ENCODE results near the gene PHF21B. TPM values are rescaled to one million over a fixed set of nuclear protein-coding genes. Genes with fewer than 3 reads are reported as not detected.

PHF21B gene
- total RNA-seq, 1 experiment from 2014 or later: 4.5 TPM

- in situ Hi-C loops (cut with HindIII; ENCODE audit: low pct_unique_long_range_greater_than_20kb, low sequenced_read_pairs) (no loop called here), intact Hi-C loops (cut with micrococcal nuclease; ENCODE audit: unreplicated experiment) (no loop called here)
- DNase-seq (ENCODE audit: low read depth, low spot score) (no peak), ATAC-seq (no peak)
- no peak overlapping the region for H3K27ac ChIP-seq (ENCODE audit: low read length)
- no peaks in the 10 kb centered on the region for H3K36me3 ChIP-seq (ENCODE audit: control insufficient read depth, insufficient read depth, low read length)
- H3K27me3 ChIP-seq (ENCODE audit: control insufficient read depth, insufficient read depth, low read length): no peaks in the 10 kb centered on the region
- TF ChIP-seq TCF7L2 (IDR thresholded peaks at IDR 0.05; ENCODE audit: low read depth, low read length): no peak
- no peak for TF ChIP-seq POLR2AphosphoS5 (IDR thresholded peaks at IDR 0.05; ENCODE audit: low read depth, low read length)
- no peak for TF ChIP-seq SIN3A (IDR thresholded peaks at IDR 0.05; ENCODE audit: borderline replicate concordance, insufficient read depth, low read depth, low read length)
- TF ChIP-seq, protein P1, sequence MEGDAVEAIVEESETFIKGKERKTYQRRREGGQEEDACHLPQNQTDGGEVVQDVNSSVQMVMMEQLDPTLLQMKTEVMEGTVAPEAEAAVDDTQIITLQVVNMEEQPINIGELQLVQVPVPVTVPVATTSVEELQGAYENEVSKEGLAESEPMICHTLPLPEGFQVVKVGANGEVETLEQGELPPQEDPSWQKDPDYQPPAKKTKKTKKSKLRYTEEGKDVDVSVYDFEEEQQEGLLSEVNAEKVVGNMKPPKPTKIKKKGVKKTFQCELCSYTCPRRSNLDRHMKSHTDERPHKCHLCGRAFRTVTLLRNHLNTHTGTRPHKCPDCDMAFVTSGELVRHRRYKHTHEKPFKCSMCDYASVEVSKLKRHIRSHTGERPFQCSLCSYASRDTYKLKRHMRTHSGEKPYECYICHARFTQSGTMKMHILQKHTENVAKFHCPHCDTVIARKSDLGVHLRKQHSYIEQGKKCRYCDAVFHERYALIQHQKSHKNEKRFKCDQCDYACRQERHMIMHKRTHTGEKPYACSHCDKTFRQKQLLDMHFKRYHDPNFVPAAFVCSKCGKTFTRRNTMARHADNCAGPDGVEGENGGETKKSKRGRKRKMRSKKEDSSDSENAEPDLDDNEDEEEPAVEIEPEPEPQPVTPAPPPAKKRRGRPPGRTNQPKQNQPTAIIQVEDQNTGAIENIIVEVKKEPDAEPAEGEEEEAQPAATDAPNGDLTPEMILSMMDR (IDR thresholded peaks at IDR 0.05): no peak
- TF ChIP-seq, protein P2, sequence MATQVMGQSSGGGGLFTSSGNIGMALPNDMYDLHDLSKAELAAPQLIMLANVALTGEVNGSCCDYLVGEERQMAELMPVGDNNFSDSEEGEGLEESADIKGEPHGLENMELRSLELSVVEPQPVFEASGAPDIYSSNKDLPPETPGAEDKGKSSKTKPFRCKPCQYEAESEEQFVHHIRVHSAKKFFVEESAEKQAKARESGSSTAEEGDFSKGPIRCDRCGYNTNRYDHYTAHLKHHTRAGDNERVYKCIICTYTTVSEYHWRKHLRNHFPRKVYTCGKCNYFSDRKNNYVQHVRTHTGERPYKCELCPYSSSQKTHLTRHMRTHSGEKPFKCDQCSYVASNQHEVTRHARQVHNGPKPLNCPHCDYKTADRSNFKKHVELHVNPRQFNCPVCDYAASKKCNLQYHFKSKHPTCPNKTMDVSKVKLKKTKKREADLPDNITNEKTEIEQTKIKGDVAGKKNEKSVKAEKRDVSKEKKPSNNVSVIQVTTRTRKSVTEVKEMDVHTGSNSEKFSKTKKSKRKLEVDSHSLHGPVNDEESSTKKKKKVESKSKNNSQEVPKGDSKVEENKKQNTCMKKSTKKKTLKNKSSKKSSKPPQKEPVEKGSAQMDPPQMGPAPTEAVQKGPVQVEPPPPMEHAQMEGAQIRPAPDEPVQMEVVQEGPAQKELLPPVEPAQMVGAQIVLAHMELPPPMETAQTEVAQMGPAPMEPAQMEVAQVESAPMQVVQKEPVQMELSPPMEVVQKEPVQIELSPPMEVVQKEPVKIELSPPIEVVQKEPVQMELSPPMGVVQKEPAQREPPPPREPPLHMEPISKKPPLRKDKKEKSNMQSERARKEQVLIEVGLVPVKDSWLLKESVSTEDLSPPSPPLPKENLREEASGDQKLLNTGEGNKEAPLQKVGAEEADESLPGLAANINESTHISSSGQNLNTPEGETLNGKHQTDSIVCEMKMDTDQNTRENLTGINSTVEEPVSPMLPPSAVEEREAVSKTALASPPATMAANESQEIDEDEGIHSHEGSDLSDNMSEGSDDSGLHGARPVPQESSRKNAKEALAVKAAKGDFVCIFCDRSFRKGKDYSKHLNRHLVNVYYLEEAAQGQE (IDR thresholded peaks at IDR 0.05; ENCODE audit: insufficient read depth in 1 of 2, low read depth in 2 of 2, low read length in 1 of 2): no peak
- no peaks in the 10 kb centered on the region for H3K4me1 ChIP-seq (ENCODE audit: control insufficient read depth, insufficient read depth, low read length)
- no TSS peak for BruUV-seq (replicated peaks)
- ChIA-PET CTCF (no interaction called here), POLR2A (no interaction called here)
- H3K4me3 ChIP-seq (ENCODE audit: low read depth in 2 of 2, low read length in 2 of 2): no peak overlapping the region
- no peaks in the 10 kb centered on the region for H3K9me3 ChIP-seq (ENCODE audit: control insufficient read depth, insufficient read depth, low read depth, low read length)
Observed at GRCh38 chr22:44999687-45000086, 10.1 kb downstream of the PHF21B start.

DNA sequence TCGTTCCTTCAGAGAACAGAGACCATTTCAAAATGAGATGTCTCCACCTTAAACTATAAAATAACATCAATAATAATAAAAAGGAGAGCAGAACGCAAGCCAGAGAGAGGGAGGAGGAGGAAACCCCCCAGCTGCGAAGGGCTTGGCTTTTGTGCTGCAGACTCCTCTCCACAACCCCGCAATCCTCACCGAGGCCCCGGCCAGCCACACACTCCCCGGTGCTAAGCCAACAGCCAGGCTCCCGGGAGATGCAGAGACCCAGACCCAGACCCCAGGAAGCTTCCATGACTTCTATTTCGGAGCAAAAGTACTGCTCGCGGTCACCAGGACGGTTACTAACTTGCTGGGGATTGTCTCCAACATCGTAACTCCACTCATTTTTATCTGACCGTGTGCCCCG is 10.6 kb downstream of the PHF21B start:
- intact Hi-C loops (cut with micrococcal nuclease; ENCODE audit: unreplicated experiment): no loop called here
- POLR2A ChIA-PET: no interaction called here
- no peaks in the 10 kb centered on the region for H3K9me3 ChIP-seq (ENCODE audit: control insufficient read depth, insufficient read depth, low read depth, low read length)
- TF ChIP-seq SIN3A (IDR thresholded peaks at IDR 0.05; ENCODE audit: borderline replicate concordance, insufficient read depth, low read depth, low read length): no peak
- no peak for TF ChIP-seq TCF7L2 (IDR thresholded peaks at IDR 0.05; ENCODE audit: low read depth, low read length)
- TF ChIP-seq, protein P2 (IDR thresholded peaks at IDR 0.05; ENCODE audit: insufficient read depth in 1 of 2, low read depth in 2 of 2, low read length in 1 of 2): no peak
- TF ChIP-seq, protein P1 (IDR thresholded peaks at IDR 0.05): no peak
- TF ChIP-seq POLR2AphosphoS5 (IDR thresholded peaks at IDR 0.05; ENCODE audit: low read depth, low read length): no peak
- no peak for ATAC-seq
- CTCF ChIA-PET: no interaction called here
- no peaks in the 10 kb centered on the region for H3K4me1 ChIP-seq (ENCODE audit: control insufficient read depth, insufficient read depth, low read length)
- DNase-seq (ENCODE audit: low read depth, low spot score): no peak
- no peaks in the 10 kb centered on the region for H3K36me3 ChIP-seq (ENCODE audit: control insufficient read depth, insufficient read depth, low read length)
- no TSS peak for BruUV-seq (replicated peaks)
- no peaks in the 10 kb centered on the region for H3K27me3 ChIP-seq (ENCODE audit: control insufficient read depth, insufficient read depth, low read length)
- in situ Hi-C loops (cut with HindIII; ENCODE audit: low pct_unique_long_range_greater_than_20kb, low sequenced_read_pairs): no loop called here
- H3K4me3 ChIP-seq (ENCODE audit: low read depth in 2 of 2, low read length in 2 of 2): no peak overlapping the region
- no peak overlapping the region for H3K27ac ChIP-seq (ENCODE audit: low read length)
